Thoracic aorta (tissue), 2 donors: ENCODE data around the gene ZNF423. TPM values are rescaled to one million over a fixed set of nuclear protein-coding genes. Genes with fewer than 3 reads are reported as not detected.

Experiments used
- ATAC-seq: fragments of 150-250 bp; one replicate; pipeline ENCODE4 v1.8.0; 2017; ENCODE audit warnings: low read depth; ENCODE audit not compliant: insufficient number of reproducible peaks, low FRiP score
- DNase-seq: peaks from one replicate; pipeline ENCODE4 v3.0.0-alpha.2; 2020; ENCODE audit warnings: low spot score
- H3K27ac ChIP-seq, 2 donors: fragments of 200-600 bp; sonication (generic); 1 replicate in 1 of 2; 2 replicates in 1 of 2; pipeline ENCODE4 v1.5.1; 2016; ENCODE audit warnings: mild to moderate bottlenecking in 2 of 2, moderate library complexity in 2 of 2
- H3K27me3 ChIP-seq: fragments of 200-600 bp; sonication (generic); replicated peaks from 2 replicates; pipeline ENCODE4 v1.6.0; 2016; ENCODE audit warnings: mild to moderate bottlenecking; ENCODE audit not compliant: insufficient read depth
- H3K36me3 ChIP-seq: fragments of 200-600 bp; sonication (generic); one replicate; pipeline ENCODE4 v1.5.1; 2016
- H3K4me1 ChIP-seq, 2 donors: fragments of 200-600 bp; sonication (generic); 1 replicate in 1 of 2; 2 replicates in 1 of 2; pipeline versions ENCODE4 v1.5.1 to v1.6.0; 2016; ENCODE audit warnings: low read depth in 2 of 2, mild to moderate bottlenecking in 1 of 2; ENCODE audit not compliant: control insufficient read depth in 1 of 2
- H3K4me3 ChIP-seq: fragments of 200-600 bp; sonication (generic); 2 replicates; pipeline ENCODE4 v1.5.1; 2016; ENCODE audit warnings: mild to moderate bottlenecking
- H3K9me3 ChIP-seq: fragments of 200-600 bp; sonication (generic); 2 replicates; pipeline ENCODE4 v1.5.1; 2016
- CTCF ChIP-seq: fragments of 200-600 bp; sonication (generic); IDR thresholded peaks from one replicate; pipeline ENCODE4 v1.5.1; 2019; ENCODE audit warnings: antibody characterized with exemption
- total RNA-seq, 2 donors: library from RNA; depleted of rRNA; stranded (reverse); fragments of >200 nt; gene quantifications; one replicate each; pipeline versions ENCODE4 v1.1.0 to v1.2.3, GENCODE V29; 2016

The ZNF423 gene
- total RNA-seq: 10 to 100 TPM; 16.2 to 22.9 TPM

DNA sequence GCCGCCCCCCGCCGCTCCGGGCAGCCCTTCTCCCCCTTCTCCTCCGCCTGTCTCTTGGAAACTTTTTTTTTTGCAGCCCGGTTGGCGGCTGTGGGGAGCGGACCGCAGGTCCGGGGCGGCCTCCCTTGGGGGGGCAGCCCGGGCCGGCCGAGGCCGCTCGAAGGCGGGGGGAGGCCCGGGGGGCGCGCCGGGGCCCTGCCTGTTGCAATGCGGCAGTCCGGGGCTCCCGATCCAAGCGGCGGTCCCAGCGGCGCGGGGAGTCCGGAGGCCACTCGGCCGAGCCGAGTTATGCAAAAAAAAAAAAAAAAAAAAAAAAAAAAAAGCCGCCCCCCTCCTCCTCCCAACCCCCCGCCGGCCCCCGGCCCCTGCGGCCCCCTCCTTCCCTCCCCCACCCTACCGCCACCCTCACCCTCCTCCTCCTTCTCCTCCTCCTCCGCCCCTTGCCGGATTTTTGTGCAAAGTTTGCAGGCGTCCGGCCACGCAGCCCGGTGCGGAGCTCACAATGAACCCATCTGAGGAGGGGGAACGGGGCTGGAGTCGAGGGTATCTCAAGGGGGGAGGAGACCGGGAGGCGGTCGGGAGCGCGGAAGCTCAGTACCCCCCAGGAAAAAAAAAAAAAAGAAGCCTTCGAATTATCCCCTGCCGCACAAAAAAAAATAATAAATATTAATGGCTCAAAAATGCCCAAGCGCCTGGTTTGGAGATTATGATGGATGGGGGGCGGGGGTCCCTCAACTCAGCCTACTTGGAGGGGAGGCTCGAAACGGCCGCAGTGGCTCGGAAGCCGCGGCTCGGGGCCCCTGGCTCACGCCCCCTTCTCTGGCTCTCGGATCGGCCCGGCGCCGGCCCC is at the start of gene ZNF423:
TSS of gene ZNF423 (minus strand) at position 291 of the 850 bp plus-strand sequence. CDS start 338 bp downstream, outside the sequence.
- no peak for ATAC-seq

GRCh38 chr16:49904348-49905062 is 48.6 kb upstream of the ZNF423 start:
- no peak overlapping the region for H3K27ac ChIP-seq
- no peaks in the 10 kb centered on the region for H3K27me3 ChIP-seq
- no peaks in the 10 kb centered on the region for H3K36me3 ChIP-seq
- H3K4me3 ChIP-seq: no peak overlapping the region
- H3K4me1 ChIP-seq: no peaks in the 10 kb centered on the region
- no peak for TF ChIP-seq CTCF
- DNase-seq: no peak
- ATAC-seq: no peak
- no peaks in the 10 kb centered on the region for H3K9me3 ChIP-seq

More for the DNA sequence above, at the start of gene ZNF423:
- Histone ChIP-seq H3K27me3 (no peaks in the 10 kb centered on the region), H3K9me3 (no peaks in the 10 kb centered on the region), H3K36me3 (no peaks in the 10 kb centered on the region), H3K27ac (peak within 1 kb of the TSS; percentile 80 to 91), H3K4me1 (peaks cover 4 to 32% of the 10 kb centered on the region in 2 donors), H3K4me3 (peak within 1 kb of the TSS; percentile 97)
- no peak for DNase-seq
- no peak for TF ChIP-seq CTCF

GRCh38 chr16:49902908-49903307 is 47.0 kb upstream of the ZNF423 start:
- Histone ChIP-seq H3K27me3 (no peaks in the 10 kb centered on the region), H3K9me3 (no peaks in the 10 kb centered on the region), H3K36me3 (no peaks in the 10 kb centered on the region), H3K27ac (no peak overlapping the region), H3K4me3 (no peak overlapping the region), H3K4me1 (no peaks in the 10 kb centered on the region)
- ATAC-seq (no peak), DNase-seq (no peak)
- TF ChIP-seq CTCF: no peak

DNA sequence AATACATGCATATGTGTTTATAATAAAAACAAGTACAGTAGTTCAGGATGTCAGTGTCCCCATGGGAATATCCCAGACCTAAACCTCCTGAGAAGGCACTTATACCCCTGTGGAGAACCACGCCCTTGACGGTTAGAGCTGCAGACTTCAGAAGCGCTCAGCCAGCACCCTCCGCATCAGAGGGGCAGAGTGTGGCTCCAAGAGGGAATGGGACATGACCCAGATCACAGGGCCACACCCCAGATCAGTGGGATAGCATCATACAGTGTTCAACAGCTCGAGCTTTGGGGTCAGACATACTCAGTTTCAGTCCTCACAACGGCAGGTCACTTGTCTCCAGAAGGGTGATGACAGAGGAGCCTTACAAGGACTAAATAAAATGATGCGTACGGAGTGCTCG is 45.8 kb upstream of the ZNF423 start:
- ATAC-seq (no peak), DNase-seq (no peak)
- no peaks in the 10 kb centered on the region for H3K27me3 ChIP-seq
- no peaks in the 10 kb centered on the region for H3K9me3 ChIP-seq
- H3K4me3 ChIP-seq: no peak overlapping the region
- no peak overlapping the region for H3K27ac ChIP-seq
- no peak for TF ChIP-seq CTCF
- no peaks in the 10 kb centered on the region for H3K36me3 ChIP-seq
- no peaks in the 10 kb centered on the region for H3K4me1 ChIP-seq

DNA sequence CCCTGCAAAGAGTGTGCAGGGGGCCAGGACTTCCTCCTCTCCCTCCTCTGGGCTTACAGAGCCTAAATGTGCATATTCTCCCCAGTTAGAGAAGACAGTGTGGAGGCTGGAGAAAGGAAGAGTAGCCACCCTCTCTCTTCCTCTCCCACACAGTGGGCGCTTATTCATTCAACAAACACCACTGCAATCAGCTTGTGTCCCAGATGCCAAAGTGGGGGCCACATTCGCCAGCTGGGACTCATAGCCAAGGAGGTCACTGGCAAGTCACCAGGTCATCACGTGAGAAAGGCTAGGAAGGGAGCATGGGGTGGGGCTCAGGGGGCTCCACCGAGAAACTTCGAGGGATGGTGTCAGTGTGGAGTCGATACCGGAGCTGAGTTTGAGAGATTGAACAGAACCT is 45.0 kb upstream of the ZNF423 start:
- DNase-seq: no peak
- no peak overlapping the region for H3K4me3 ChIP-seq
- H3K9me3 ChIP-seq: no peaks in the 10 kb centered on the region
- no peaks in the 10 kb centered on the region for H3K4me1 ChIP-seq
- H3K27ac ChIP-seq: no peak overlapping the region
- no peaks in the 10 kb centered on the region for H3K36me3 ChIP-seq
- no peaks in the 10 kb centered on the region for H3K27me3 ChIP-seq
- TF ChIP-seq CTCF: no peak
- no peak for ATAC-seq
